ENCODE results near the gene TUBA3E.

GRCh38 chr2:130162968-130163367 lies 35.3 kb downstream of the TUBA3E start:
- TF ChIP-seq EZH2 (IDR thresholded peaks at IDR 0.05) (no peak), POLR2AphosphoS5 (IDR thresholded peaks at IDR 0.05; ENCODE audit: borderline replicate concordance, low read depth, low read length) (no peak)
